ENCODE measurements around the gene CHADL.

DNA sequence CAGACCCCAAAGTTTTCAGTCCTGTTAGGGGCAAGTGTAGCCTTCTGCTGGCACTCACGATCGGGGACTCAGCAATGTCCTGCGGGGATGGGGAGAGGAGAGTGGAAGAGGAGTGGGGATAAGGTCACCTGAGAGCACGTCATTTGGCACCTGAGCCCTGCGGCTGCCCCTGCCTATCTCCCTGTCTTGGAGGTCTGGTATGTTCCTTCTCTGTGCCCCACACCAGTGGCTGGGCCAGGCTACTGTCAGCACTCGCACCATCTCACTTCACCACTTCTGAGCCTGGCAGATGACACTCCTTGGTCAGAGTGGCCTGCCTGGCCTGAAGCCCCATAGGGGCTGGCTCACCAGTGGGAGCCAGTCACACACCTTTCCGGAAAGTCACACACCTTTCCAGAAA is 20.1 kb upstream of the CHADL start:
- TF ChIP-seq, protein P1, sequence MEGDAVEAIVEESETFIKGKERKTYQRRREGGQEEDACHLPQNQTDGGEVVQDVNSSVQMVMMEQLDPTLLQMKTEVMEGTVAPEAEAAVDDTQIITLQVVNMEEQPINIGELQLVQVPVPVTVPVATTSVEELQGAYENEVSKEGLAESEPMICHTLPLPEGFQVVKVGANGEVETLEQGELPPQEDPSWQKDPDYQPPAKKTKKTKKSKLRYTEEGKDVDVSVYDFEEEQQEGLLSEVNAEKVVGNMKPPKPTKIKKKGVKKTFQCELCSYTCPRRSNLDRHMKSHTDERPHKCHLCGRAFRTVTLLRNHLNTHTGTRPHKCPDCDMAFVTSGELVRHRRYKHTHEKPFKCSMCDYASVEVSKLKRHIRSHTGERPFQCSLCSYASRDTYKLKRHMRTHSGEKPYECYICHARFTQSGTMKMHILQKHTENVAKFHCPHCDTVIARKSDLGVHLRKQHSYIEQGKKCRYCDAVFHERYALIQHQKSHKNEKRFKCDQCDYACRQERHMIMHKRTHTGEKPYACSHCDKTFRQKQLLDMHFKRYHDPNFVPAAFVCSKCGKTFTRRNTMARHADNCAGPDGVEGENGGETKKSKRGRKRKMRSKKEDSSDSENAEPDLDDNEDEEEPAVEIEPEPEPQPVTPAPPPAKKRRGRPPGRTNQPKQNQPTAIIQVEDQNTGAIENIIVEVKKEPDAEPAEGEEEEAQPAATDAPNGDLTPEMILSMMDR (IDR thresholded peaks at IDR 0.05) = no peak
- TF ChIP-seq POLR2A (IDR thresholded peaks at IDR 0.05) = no peak
